ENCODE results near the gene CALCB.

DNA sequence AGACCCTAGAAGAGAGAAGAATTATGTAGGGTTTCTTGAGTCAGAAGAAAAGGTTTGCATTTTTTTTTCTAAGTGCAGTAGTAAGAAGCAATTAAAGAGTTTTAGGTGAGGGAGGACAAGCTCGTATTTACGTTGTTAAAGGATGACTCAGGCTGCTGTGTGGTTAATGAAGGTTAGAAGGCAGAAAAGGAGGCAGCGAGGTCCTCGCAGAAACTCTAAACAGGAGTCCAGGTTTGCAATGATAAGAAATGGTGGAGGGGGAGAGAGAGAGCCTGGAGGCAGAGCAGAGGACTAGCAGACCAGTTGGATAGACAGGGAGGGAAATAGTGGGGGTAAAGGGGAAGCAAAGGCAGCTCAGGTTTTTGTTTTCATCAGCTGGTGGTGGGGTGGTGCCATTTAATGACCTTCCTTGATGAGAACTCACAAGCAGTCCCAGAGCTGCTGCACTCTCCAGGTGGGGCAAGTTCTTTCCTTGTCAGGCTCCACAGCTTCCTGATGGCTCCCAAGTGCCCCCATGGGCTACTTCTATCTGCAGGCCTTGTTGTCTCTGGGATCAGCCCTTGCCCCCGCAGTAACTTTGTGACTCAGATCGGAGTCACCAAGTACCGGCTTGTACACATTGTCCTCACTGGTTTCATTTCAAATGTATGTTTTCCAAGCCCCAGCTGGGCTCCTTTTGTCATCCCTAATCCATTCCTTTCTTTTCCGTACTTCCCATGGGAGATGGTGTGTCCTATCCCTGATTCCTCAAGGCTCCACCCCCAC lies 33.0 kb downstream of the CALCB start:
- TF ChIP-seq, protein P1, sequence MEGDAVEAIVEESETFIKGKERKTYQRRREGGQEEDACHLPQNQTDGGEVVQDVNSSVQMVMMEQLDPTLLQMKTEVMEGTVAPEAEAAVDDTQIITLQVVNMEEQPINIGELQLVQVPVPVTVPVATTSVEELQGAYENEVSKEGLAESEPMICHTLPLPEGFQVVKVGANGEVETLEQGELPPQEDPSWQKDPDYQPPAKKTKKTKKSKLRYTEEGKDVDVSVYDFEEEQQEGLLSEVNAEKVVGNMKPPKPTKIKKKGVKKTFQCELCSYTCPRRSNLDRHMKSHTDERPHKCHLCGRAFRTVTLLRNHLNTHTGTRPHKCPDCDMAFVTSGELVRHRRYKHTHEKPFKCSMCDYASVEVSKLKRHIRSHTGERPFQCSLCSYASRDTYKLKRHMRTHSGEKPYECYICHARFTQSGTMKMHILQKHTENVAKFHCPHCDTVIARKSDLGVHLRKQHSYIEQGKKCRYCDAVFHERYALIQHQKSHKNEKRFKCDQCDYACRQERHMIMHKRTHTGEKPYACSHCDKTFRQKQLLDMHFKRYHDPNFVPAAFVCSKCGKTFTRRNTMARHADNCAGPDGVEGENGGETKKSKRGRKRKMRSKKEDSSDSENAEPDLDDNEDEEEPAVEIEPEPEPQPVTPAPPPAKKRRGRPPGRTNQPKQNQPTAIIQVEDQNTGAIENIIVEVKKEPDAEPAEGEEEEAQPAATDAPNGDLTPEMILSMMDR (conservative IDR thresholded peaks at IDR 0.05 in 1 of 2, IDR thresholded peaks at IDR 0.05 in 1 of 2; ENCODE audit: extremely low read depth in 1 of 2, insufficient read depth in 1 of 2, low read depth in 1 of 2, low read length in 2 of 2) = no peak
- TF ChIP-seq EZH2 (IDR thresholded peaks at IDR 0.05; ENCODE audit: borderline replicate concordance, low read length) = no peak

Data from mammary epithelial cell (primary cell).